DMS 273 (cell line): Measurements from ENCODE around the gene POLN.
"Not testable (repeated sequence)": the region's sequence is repeated elsewhere in the genome, so short reads cannot be mapped to it uniquely, and the experiment has no call there.

Experiments
- DNase-seq: peaks from one replicate; lab custom pipeline; 2025; ENCODE audit not compliant: unreplicated experiment; lab: John Stamatoyannopoulos, UW

Gene POLN

GRCh38 chr4:2172161-2172560 lies 69.8 kb downstream of the POLN start:
- no peak for DNase-seq

GRCh38 chr4:2168469-2169319 lies 73.2 kb downstream of the POLN start:
- DNase-seq: no peak

GRCh38 chr4:2166253-2166652 lies 75.7 kb downstream of the POLN start:
- no peak for DNase-seq

GRCh38 chr4:2165391-2165790 lies 76.5 kb downstream of the POLN start:
- DNase-seq: no peak

- no peak for DNase-seq
These were observed 78.6 kb downstream of the POLN start for GRCh38 chr4:2163311-2163821.

- not testable (repeated sequence) for DNase-seq
These were observed 80.7 kb downstream of the POLN start for GRCh38 chr4:2161092-2161703.

- no peak for DNase-seq
These were observed 82.0 kb downstream of the POLN start for GRCh38 chr4:2159931-2160330.

GRCh38 chr4:2155246-2155645 lies 86.7 kb downstream of the POLN start:
- no peak for DNase-seq

- DNase-seq: no peak
These were observed 87.6 kb downstream of the POLN start for GRCh38 chr4:2154215-2154740.

- DNase-seq: no peak
These were observed 90.4 kb downstream of the POLN start for GRCh38 chr4:2151544-2151943.

- no peak for DNase-seq
These were observed 91.8 kb downstream of the POLN start for GRCh38 chr4:2150076-2150475.

- no peak for DNase-seq
These were observed 99.1 kb downstream of the POLN start for GRCh38 chr4:2142630-2143427.

- DNase-seq: no peak
These were observed 100.0 kb downstream of the POLN start for GRCh38 chr4:2141762-2142451.

GRCh38 chr4:2141022-2141761 lies 100.7 kb downstream of the POLN start:
- no peak for DNase-seq

- DNase-seq: no peak
These were observed 102.9 kb downstream of the POLN start for GRCh38 chr4:2138846-2139500.

GRCh38 chr4:2136726-2137125 lies 105.2 kb downstream of the POLN start:
- no peak for DNase-seq

GRCh38 chr4:2135083-2135482 lies 106.8 kb downstream of the POLN start:
- DNase-seq: peak; percentile 8

GRCh38 chr4:2132438-2132837 lies 109.5 kb downstream of the POLN start:
- DNase-seq: no peak

- DNase-seq: no peak
These were observed 114.2 kb downstream of the POLN start for GRCh38 chr4:2127609-2128332.
